HG02840 (cell line): Measurements from ENCODE around the gene OR51B6.
A peak's percentile ranks its signal among the peaks of the same experiment; 100 is the strongest.
"Not testable (repeated sequence)": the region's sequence is repeated elsewhere in the genome, so short reads cannot be mapped to it uniquely, and the experiment has no call there.

Experiments used
- ATAC-seq: cut with Tn5 transposase; IDR thresholded peaks from one replicate; pipeline ENCODE4 v1.9.1; 2021; ENCODE audit warnings: mild to moderate bottlenecking, moderate library complexity, moderate number of reproducible peaks; ENCODE audit not compliant: unreplicated experiment, low FRiP score

Gene OR51B6, protein sequence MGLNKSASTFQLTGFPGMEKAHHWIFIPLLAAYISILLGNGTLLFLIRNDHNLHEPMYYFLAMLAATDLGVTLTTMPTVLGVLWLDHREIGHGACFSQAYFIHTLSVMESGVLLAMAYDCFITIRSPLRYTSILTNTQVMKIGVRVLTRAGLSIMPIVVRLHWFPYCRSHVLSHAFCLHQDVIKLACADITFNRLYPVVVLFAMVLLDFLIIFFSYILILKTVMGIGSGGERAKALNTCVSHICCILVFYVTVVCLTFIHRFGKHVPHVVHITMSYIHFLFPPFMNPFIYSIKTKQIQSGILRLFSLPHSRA

DNA sequence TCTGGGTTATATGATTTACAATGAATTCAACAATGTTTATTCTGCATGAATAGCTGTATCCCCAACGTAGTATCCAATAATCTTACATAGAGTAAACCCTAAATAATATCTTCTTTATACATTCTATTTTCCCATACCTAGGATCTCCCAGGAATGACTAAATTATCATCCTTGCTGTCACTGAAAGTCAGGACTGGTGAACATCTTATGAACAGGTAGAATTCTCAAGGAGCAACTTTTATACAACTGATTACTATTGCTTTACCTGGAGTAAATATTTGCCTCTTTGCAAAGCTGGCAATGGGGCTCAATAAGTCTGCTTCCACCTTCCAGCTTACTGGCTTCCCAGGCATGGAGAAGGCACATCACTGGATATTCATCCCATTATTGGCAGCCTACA, at the start of gene OR51B6:
Gene OR51B6, plus strand, starts transcription at position 301 of the 400 bp plus-strand sequence. Its CDS starts 0 bp downstream, at position 301.
- ATAC-seq, result no peak

DNA sequence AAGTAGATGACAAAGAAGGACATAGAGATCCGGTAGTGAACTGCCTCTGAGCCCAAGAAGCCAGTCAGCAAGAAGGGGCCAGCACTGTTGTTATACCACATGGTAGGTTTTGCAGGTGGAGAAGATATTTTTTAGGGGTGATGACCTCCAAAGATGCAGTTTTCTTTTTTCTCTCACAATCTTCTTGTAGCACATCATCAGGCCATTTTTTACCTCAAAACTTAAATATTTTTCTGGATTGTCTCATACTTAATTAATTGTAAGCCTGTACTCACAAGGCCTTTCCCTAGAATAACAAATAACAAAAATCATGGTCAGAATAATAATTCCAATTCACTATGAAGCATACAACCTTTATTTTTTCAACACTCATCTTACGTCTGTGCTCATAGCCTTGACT, 49.5 kb upstream of the OR51B6 start, which contains the start of gene OR51B4:
Gene OR51B4, minus strand, starts transcription at position 101 of the 400 bp plus-strand sequence. Its CDS starts 0 bp downstream, at position 101.
- no peak for ATAC-seq

DNA sequence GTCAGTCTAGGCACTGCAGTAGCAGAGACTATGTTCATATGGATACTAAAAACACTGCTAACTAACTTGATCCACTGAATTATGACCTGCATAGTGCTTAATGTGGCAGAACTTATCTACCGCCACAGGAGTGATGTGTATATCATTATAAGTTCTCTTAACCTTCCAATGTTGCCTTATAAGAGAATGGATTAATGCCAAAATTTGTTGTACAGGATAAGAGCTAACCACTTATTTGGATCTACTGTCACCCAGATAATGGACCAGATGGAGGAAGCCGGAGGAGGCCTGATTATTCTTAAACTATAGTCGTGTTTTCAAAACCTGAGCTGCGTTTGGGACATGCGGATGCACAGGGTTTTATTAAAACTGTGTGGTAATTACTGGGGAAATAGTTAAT, 47.7 kb upstream of the OR51B6 start:
- ATAC-seq, result no peak

DNA sequence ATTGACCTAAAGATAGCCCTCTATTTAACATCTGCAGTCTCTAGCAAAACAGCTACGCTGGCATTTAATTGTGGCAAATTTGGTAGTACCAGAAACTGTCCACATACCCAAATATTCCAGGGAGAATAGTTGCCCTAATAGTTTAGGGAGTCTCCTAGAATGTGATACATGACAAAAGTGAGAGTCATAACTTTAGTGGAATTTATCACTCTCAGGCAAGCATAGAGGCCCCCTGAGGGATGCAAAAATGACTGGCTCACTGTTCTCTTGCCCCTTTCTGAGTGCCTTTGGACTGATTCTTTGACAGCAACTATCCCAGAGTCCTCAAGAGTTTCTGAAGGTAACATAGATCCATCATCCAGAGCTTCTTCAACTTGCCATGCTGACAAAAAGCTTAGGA, 47.3 kb upstream of the OR51B6 start:
- ATAC-seq, result no peak

DNA sequence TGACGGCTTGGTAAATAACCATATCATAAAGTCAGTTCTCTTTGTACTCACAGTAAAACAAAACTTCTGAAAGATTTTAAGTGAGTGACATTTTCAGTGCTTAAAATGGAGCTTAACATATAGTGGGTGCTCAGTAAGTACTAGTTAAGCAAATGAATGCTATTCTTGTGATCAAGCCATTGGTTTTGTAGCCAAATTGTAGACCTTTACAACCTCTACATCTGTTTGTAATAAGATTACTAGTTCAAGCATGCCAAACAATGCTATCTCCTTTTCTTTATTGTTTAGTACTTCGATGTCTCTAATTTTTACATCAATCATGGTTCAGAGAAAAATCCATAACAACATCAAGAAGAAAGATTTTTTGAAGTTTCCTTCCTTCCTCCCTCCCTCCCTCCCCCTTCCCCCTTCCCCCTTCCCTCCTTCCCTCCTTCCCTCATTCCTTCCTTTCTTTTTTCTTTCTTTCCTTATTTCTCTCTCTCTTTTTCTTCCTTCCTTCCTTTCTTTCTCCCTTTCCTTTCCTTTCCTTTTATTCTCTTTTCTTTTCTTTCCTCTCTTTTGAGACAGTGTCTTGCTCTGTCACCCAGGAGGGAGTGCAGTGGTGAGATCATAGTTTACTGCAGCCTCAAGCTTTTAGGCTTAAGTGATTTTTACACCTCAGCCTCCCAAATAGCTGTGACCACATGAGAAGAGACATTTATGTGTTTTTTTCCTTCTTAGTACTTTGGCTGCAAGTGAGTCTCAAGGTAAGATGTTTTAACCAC, 43.9 kb upstream of the OR51B6 start:
- ATAC-seq, result no peak

DNA sequence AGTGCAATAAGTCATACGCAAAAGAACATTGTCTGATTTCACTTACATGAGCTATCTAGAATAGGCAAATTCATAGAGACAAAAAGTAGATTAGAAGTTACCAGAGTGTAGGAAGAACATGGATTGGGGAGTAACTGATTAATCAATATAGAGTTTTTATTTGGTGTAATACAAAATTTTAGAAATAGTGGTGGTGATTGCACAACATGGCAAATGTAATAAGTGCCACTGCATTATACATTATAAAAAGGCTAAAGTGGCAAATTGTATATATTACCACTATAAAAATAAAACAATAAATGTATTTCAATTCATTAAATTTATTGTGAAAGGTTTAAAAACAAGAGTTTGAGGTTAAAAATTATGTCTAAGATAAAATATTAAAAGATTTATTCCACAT, 40.9 kb upstream of the OR51B6 start:
- ATAC-seq, result no peak

DNA sequence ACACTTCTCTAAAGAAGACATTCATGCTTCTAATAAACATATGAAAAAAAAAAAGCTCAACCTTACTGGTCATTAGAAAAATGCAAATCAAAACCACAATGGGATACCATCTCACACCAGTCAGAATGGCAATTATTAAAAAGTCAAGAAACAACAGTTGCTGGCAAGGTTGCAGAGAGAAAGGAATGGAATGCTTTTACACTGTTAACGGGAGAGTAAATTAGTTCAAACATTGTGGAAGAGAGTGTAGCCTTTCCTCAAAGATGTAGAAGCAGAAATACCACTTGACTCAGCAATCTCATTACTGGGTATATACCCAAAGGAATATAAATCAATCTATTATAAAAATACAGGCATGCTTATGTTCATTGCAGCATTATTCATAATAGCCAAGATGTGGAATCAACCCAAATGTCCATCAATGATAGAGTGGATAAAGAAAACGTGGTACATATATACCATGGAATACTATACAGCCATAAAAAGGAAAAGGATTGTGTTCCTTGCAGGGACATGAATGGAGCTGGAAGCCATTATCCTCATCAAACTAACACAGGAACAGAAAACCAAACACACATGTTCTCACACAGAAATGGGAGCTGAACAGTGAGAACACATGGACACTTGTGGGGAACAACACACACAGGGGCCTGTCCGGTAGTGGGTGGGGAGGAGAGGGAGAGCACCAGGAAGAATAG, 37.8 kb upstream of the OR51B6 start:
- ATAC-seq, result not testable (repeated sequence)

DNA sequence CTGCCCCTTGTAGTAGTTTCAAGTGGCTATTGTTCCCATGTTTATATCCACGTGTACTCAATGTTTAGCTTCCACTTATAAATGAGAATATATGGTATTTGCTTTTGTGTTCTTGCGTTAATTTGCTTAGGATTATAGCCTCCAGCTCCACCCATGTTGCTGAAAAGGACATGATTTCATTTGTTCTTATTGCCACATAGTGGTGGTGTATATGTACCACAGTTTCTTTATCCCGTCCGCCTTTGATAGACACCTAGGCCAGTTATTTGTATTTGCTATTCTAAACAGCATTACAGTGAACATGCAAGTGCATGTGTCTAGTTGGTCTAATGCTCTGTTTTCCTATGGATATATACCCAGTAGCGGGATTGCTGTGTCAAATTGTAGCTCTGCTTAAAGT, 34.0 kb upstream of the OR51B6 start:
- no peak for ATAC-seq

DNA sequence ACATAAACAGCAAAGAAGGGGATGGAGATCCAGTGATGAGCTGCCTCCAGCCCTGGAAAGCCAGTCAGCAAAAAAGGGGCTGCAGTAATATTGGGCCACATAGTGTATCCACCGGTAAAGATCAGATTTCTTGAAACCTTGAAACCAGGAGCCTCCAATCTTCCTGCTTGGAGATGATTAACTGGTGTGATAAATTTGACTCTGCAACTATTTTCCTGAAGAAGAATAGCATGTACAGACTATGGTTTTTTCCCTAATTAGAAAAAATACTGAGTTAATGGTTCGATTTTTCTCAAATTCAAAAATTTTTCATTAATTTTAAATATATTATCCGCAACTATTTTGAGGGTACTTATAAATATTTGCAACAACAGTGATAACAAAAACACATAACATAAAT, 27.1 kb upstream of the OR51B6 start, which contains the start of gene OR51B2:
Gene OR51B2, minus strand, starts transcription at position 101 of the 400 bp plus-strand sequence. Its CDS starts 0 bp downstream, at position 101.
- no peak for ATAC-seq

DNA sequence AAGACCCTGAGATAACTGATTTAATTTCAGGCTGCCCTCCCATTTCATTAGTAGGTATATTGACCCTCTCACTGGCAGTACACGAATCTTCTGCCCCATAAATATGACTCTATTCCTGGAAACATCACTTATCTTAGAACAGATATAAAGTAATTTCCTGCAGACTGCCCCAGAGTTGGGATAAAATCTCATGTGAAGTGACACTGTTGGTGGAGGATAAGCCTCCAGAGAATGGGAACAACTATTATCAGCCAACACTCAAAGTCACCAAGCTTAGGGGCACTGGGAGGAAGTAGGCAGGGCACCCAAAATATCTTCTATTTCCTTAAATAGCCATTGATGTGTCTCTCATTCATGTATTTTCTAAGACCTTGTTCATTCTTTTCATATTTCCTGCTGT, 16.1 kb upstream of the OR51B6 start:
- ATAC-seq, result no peak

DNA sequence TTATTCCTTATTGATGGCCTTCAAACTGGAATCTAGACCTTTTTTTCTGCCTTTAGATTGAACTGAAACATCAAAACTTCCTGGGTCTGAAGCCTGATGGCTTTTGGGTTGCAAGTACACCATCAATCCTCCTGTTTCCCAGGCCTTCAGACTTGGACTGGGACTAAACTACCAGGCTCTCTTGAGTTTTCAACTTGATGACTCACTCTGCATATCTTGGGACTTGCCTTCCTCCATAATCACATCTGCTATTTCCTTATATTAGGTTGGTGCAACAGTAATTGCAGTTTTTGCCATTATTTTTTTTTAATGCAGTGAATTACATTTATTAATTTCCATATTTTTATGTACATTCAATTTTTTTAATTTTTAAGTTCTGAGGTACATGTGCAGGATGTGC, 15.0 kb upstream of the OR51B6 start:
- ATAC-seq, result no peak

DNA sequence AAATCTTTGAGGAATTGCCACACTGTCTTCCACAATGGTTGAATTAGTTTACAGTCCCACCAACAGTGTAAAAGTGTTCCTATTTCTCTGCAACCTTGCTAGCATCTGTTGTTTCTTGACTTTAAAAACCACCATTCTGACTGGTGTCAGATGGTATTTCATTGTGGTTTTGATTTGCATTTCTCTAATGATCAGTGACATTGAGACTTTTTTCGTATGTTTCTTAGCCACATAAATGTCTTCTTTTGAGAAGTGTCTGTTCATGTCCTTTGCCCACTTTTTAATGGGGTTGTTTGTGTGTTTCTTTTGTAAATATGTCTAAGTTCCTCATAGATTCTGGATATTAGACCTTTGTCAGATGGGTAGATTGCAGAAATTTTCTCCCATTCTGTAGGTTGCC, 14.1 kb upstream of the OR51B6 start:
- not testable (repeated sequence) for ATAC-seq

DNA sequence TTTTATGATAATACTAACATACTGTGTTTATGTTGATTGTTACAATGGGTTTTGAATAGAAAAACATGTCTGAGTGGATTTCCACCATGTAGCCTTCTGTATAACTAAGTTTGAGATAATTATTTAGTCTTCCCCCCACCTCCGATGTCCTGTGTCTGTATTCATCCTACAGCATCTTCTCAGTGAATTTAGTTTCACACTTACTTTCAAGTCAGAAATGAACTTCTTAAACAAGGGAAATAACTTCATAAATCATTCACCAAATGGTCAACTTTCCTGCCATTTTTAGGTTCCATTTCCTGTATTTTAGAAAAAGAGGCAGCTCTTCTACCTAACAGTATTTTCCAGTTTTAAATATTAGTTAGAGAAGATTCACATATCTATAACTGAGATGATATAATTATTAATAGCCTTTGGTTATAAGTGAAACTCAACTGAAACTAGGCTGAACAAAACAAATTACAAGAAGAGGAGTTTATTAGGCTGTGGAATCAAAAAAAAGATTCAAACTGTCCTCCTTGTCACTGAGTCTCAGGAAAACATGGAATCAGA, 11.5 kb upstream of the OR51B6 start:
- peak; percentile 67 for ATAC-seq

DNA sequence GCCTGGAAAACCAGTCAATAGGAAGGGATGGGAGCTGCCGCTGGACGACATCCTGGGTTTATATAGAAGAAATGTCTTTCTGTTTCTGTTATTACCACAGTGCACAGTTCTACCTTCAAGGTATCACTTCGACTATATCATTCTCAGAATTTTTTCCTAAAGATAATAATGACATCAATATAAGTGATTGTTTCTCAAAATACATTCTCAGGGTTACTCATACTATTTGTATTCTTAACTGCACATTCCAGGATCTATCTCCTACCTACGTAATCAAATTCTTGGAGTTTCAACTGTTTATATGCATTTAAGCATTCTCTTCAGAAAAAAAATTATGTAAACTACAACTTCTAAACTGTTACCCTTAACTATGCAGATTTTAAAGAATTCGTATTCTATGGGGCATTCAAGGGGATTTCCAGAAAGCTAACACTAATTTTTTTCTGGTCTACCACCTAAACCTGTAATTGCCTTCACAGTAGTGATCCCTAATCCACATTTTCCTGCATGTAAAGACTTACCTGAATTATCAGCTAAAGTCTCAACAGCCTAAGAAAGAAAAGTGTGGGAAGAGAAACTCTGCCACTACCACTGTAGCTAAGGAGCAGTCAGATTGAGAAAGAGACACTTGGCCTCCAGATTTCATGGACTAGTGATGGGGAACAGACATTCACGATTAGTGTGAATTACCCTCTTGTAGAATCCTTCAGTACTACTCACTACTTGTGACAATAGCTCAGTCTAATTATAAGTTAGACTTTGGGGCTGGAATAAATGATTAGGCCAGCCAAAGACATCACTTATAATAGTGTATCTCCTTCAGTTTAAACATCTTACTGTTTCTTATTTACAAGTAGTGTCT, 7.6 kb upstream of the OR51B6 start, which contains the start of gene OR51B5:
Gene OR51B5, minus strand, starts transcription at position 51 of the 862 bp plus-strand sequence. Its CDS starts 0 bp downstream, at position 51.
- ATAC-seq, result no peak

DNA sequence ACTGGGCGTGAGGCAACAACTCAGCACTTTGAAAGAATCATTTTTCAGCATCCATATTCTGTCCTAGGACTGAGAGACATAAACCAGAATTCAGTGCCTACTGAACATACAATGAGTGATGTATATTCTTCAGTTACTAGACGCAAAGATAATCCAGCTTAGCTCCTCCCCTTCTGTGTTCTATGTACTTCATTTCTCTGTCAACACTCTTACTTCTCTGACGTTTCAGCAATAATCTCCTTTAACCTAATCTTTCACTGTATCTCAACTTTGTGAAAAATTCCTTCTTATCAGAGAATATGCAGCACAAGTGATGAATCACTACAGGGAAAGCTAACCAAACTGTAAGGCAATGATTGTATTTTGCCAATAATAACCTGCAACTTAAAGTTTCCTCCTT, 5.5 kb upstream of the OR51B6 start:
- no peak for ATAC-seq

DNA sequence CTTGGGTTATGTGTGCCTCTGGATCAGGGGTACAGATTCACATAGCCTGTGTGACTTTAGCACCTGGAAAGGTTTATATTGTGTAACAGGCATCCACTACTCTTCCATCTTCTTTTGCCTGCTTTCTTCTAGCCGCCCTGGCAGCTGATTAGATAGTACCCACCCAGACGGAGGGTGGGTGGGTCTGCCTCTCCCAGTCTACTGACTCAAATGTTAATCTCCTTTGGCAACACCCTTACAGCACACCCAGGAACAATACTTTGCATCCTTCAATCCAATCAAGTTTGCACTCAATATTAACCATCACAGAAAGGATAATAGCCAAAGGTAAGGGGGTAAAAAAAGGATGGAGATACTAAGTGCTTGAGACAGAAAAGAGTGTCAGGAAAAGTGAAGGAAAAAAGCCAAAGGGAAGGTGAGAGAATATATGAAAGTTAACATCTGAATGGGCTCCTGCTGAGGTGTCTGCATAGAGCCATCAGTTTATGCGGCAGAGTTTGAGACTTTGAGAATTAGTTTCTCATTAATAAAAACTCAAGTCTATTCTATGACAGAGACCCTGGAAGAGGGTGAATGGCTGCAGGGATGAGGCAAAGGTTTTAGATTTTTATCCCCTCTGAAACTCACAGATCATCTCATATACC, 2.6 kb upstream of the OR51B6 start:
- no peak for ATAC-seq

DNA sequence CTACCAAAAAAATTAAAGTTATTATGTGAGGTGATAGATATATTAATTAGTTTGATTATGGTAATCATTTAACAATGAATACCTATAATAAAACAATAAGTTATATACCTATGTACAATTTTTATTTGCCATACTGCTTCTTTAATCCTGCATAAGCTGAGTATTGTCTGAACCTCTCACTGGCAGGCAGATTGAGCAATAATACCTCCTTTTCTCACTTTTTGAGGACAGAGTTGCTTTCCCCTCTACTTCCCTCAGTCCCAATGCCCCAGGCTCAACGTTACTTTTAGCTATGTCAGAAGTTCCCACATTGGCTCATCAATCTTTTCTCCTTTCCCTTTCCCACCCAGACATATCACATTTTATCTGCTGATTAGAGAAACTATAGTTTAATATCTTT, 1.8 kb upstream of the OR51B6 start:
- ATAC-seq, result no peak

DNA sequence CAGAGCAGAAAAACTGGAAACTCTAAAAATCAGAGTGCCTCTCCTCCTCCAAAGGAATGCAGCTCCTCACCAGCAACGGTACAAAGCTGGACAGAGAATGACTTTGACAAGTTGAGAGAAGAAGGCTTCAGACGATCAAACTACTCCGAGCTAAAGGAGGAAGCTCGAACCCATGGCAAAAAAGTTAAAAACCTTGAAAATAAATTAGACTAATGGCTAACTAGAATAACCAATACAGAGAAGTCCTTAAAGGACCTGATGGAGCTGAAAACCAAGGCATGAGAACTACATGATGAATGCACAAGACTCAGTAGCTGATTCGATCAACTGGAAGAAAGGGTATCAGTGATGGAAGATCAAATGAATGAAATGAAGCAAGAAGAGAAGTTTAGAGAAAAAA, 4.7 kb downstream of the OR51B6 start:
- not testable (repeated sequence) for ATAC-seq

DNA sequence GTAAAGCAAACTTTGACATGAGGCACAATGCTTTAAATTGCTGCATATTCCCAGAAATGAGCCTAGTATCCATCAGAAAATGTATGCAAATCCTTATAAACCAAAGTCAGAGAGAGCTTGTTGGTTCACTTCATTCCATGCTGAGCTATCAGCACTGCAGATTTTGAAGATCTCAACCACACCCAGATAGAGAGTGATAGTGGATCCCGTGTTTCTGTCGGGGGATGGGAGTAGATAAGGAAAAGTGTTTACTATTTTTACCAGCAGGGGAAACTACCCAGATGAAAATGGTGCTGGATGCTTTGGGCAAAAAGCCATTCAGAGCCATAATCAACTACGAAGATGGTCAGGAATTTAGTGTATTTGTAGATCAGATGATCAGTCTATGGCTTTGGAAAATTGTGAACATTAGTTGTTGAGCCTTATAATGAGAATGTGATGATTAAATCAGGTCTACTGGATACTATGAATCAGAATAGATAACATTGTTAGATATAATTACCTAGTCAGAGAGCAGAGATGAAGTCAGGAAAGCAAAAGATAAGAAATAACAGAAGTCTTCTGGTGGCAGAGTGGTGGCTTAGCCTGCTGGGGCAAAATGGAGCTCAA, 10.8 kb downstream of the OR51B6 start:
- no peak for ATAC-seq
